OCI-LY1 (cell line): ENCODE data around the gene ACKR3.

Source experiments
- H2AFZ ChIP-seq: fragments of 200-600 bp; sonication (generic), shearing (Covaris generic); 2 replicates; pipeline ENCODE4 v1.6.0; 2014; ENCODE audit warnings: antibody characterized with exemption, mild to moderate bottlenecking, low read length
- H3F3A ChIP-seq: fragments of 200-600 bp; sonication (generic), shearing (Covaris generic); 2 replicates; pipeline ENCODE4 v1.6.0; 2014; ENCODE audit warnings: mild to moderate bottlenecking, antibody characterized with exemption, low read length, moderate library complexity; ENCODE audit not compliant: insufficient read depth
- H3K27ac ChIP-seq: fragments of 200-600 bp; sonication (generic); 2 replicates; pipeline ENCODE4 v1.5.1; 2014; ENCODE audit warnings: low read length, mixed run types, mild to moderate bottlenecking, low read depth; ENCODE audit not compliant: poor library complexity, severe bottlenecking
- H3K27me3 ChIP-seq: fragments of 200-600 bp; sonication (generic); 2 replicates; pipeline ENCODE4 v1.6.0; 2014; ENCODE audit warnings: antibody characterized with exemption, mild to moderate bottlenecking, low read length, moderate library complexity; ENCODE audit not compliant: insufficient read depth
- H3K36me3 ChIP-seq: fragments of 200-600 bp; sonication (generic); 2 replicates; pipeline ENCODE4 v1.6.1; 2014; ENCODE audit warnings: mild to moderate bottlenecking, antibody characterized with exemption, low read length, moderate library complexity, mixed read lengths; ENCODE audit not compliant: insufficient read depth
- H3K4me1 ChIP-seq: fragments of 200-600 bp; sonication (generic); 2 replicates; pipeline ENCODE4 v1.5.1; 2014; ENCODE audit warnings: mild to moderate bottlenecking, low read length, moderate library complexity; ENCODE audit not compliant: insufficient read depth, severe bottlenecking
- H3K4me2 ChIP-seq: fragments of 200-600 bp; sonication (generic), shearing (Covaris generic); 2 replicates; pipeline ENCODE4 v1.6.1; 2014; ENCODE audit warnings: low read length
- H3K4me3 ChIP-seq: fragments of 200-600 bp; sonication (generic); 2 replicates; pipeline ENCODE4 v1.5.1; 2014; ENCODE audit warnings: low read length, low read depth, mild to moderate bottlenecking, mixed read lengths; ENCODE audit not compliant: poor library complexity, severe bottlenecking
- H3K79me2 ChIP-seq: fragments of 200-600 bp; shearing (Covaris generic); 2 replicates; pipeline ENCODE4 v1.6.1; 2016; ENCODE audit warnings: mixed run types, low read length, mixed read lengths; ENCODE audit not compliant: insufficient read depth
- H3K9ac ChIP-seq: fragments of 200-600 bp; sonication (generic), shearing (Covaris generic); 2 replicates; pipeline ENCODE4 v1.6.1; 2014; ENCODE audit warnings: mild to moderate bottlenecking, low read length, mixed read lengths
- H3K9me2 ChIP-seq: fragments of 200-600 bp; sonication (generic), shearing (Covaris generic); 2 replicates; pipeline ENCODE4 v1.6.1; 2014; ENCODE audit warnings: low read depth, mild to moderate bottlenecking, low read length, mixed read lengths
- H3K9me3 ChIP-seq: fragments of 200-600 bp; shearing (Covaris generic); 2 replicates; pipeline ENCODE4 v1.6.1; 2014; ENCODE audit warnings: low read length, mixed read lengths
- H4K20me1 ChIP-seq: fragments of 200-600 bp; sonication (generic), shearing (Covaris generic); 2 replicates; pipeline ENCODE4 v1.6.0; 2016; ENCODE audit warnings: mild to moderate bottlenecking, low read length; ENCODE audit not compliant: insufficient read depth
- EZH2 ChIP-seq: fragments of 200-600 bp; sonication (generic), shearing (Covaris generic); IDR thresholded peaks from 2 replicates; pipeline ENCODE4 v1.8.0; 2017; ENCODE audit warnings: borderline replicate concordance, mixed run types, mild to moderate bottlenecking, antibody characterized with exemption, low read length, moderate library complexity, mixed read lengths
- TF ChIP-seq, protein P1 (sequence below): fragments of 200-600 bp; sonication (generic), shearing (Covaris generic); IDR thresholded peaks from 2 replicates; pipeline ENCODE4 v1.5.1; 2017; ENCODE audit warnings: mild to moderate bottlenecking, antibody characterized with exemption, low read length, moderate library complexity, mixed read lengths

Gene ACKR3

DNA sequence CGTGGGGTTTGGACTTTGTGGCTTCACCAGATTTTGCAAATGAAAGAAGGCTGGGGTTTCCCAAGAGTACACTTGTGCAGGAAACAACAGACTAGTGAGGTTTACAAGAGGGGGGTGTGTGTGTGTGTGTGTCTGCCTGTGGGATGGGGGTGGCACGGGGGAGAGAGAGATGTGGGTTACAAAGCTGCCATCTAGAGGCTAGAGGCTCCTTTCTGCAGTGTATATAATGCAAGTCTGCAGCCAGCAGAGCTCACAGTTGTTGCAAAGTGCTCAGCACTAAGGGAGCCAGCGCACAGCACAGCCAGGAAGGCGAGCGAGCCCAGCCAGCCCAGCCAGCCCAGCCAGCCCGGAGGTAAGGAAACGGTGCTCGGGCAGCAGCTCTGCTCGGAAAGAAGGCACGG, at the start of gene ACKR3:
ACKR3 (plus strand) TSS at position 253 of the 401 bp plus-strand sequence. CDS start 10,641 bp downstream, outside the sequence.
- Histone ChIP-seq H4K20me1 (no peaks in the 10 kb centered on the region), H3K27me3 (no peaks in the 10 kb centered on the region), H3K36me3 (no peaks in the 10 kb centered on the region), H3F3A (no peaks in the 10 kb centered on the region), H3K79me2 (no peaks in the 10 kb centered on the region), H3K4me3 (peak within 1 kb of the TSS; percentile 36), H3K9ac (no peak within 1 kb of the TSS), H3K4me2 (peak within 1 kb of the TSS; percentile 42; the same call in 1 of the 2 replicates), H3K9me2 (no peaks in the 10 kb centered on the region), H3K9me3 (no peaks in the 10 kb centered on the region), H3K4me1 (no peaks in the 10 kb centered on the region), H3K27ac (no peak within 1 kb of the TSS), H2AFZ (no peak within 1 kb of the TSS)
- TF ChIP-seq, protein P1, sequence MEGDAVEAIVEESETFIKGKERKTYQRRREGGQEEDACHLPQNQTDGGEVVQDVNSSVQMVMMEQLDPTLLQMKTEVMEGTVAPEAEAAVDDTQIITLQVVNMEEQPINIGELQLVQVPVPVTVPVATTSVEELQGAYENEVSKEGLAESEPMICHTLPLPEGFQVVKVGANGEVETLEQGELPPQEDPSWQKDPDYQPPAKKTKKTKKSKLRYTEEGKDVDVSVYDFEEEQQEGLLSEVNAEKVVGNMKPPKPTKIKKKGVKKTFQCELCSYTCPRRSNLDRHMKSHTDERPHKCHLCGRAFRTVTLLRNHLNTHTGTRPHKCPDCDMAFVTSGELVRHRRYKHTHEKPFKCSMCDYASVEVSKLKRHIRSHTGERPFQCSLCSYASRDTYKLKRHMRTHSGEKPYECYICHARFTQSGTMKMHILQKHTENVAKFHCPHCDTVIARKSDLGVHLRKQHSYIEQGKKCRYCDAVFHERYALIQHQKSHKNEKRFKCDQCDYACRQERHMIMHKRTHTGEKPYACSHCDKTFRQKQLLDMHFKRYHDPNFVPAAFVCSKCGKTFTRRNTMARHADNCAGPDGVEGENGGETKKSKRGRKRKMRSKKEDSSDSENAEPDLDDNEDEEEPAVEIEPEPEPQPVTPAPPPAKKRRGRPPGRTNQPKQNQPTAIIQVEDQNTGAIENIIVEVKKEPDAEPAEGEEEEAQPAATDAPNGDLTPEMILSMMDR = peak; percentile 39
- TF ChIP-seq EZH2 = no peak

GRCh38 chr2:236521556-236521955, 48.1 kb upstream of the ACKR3 start:
- no peaks in the 10 kb centered on the region for H3K9me3 ChIP-seq
- H3K4me3 ChIP-seq = no peak overlapping the region
- no peaks in the 10 kb centered on the region for H3K27me3 ChIP-seq
- no peaks in the 10 kb centered on the region for H4K20me1 ChIP-seq
- no peaks in the 10 kb centered on the region for H3K79me2 ChIP-seq
- TF ChIP-seq EZH2 = no peak
- TF ChIP-seq, protein P1 = no peak
- H2AFZ ChIP-seq = no peak overlapping the region
- no peaks in the 10 kb centered on the region for H3K36me3 ChIP-seq
- H3K9me2 ChIP-seq = no peaks in the 10 kb centered on the region
- H3K4me2 ChIP-seq = no peak overlapping the region
- H3K9ac ChIP-seq = no peak overlapping the region
- H3F3A ChIP-seq = no peaks in the 10 kb centered on the region
- no peak overlapping the region for H3K27ac ChIP-seq
- H3K4me1 ChIP-seq = no peaks in the 10 kb centered on the region

DNA sequence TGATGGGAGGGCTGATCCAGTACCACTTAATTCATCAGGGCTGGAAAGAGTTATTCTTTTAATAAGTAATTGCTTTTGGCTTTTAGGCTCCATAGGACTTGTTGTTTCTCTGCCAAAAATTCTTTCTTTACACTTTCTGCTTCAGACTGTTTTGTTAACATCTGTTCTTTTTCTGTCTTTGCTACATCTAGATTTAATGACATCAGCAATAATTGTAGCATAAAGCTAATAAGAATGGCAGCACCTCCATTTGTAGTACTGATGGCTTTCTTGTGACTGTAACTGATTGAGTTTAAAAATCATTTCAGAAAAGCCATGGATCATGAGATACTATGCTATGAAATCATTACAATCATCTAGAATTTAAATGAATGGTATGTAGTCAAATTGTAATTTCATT, 46.4 kb upstream of the ACKR3 start:
- Histone ChIP-seq H3K9me2 (no peaks in the 10 kb centered on the region), H3K4me2 (no peak overlapping the region), H3K4me3 (no peak overlapping the region), H3F3A (no peaks in the 10 kb centered on the region), H4K20me1 (no peaks in the 10 kb centered on the region), H3K79me2 (no peaks in the 10 kb centered on the region), H3K36me3 (no peaks in the 10 kb centered on the region), H3K9ac (no peak overlapping the region), H3K4me1 (no peaks in the 10 kb centered on the region), H3K27ac (no peak overlapping the region), H3K9me3 (no peaks in the 10 kb centered on the region), H3K27me3 (no peaks in the 10 kb centered on the region), H2AFZ (no peak overlapping the region)
- TF ChIP-seq, protein P1 = no peak
- TF ChIP-seq EZH2 = no peak
